PC-3 (cell line): Measurements from ENCODE around the gene DLGAP4. TPM values are rescaled to one million over a fixed set of nuclear protein-coding genes. Genes with fewer than 3 reads are reported as not detected.
A peak's percentile ranks its signal among the peaks of the same experiment; 100 is the strongest.

ENCODE experiments used
- ATAC-seq: fragments of 200-7000 bp; cut with Tn5 transposase; 2 replicates; pipeline ENCODE4 v1.9.1; 2020; ENCODE audit warnings: mild to moderate bottlenecking, moderate library complexity
- BruUV-seq: library from RNA; stranded (reverse); fragments of 400-500 nt; replicated peaks from 2 replicates; lab custom pipeline; 2021; lab: Mats Ljungman, UMichigan
- CTCF ChIA-PET: fragments of 300-600 bp; sonication (Branson Sonifier 250); formaldehyde crosslinking; loops from one replicate; lab custom pipeline; 2022; ENCODE audit warnings: antibody characterized with exemption; lab: Charles Lee
- POLR2A ChIA-PET: fragments of 300-600 bp; sonication (Branson Sonifier 250); formaldehyde crosslinking; loops from one replicate; lab custom pipeline; 2022; ENCODE audit warnings: antibody characterized with exemption; ENCODE audit not compliant: unreplicated experiment; lab: Charles Lee
- DNase-seq: peaks from one replicate; pipeline ENCODE4 v3.0.0-alpha.2; 2015
- H2AFZ ChIP-seq: fragments of 300-600 bp; sonication (generic); 2 replicates; pipeline ENCODE4 v1.6.0; 2016; ENCODE audit warnings: antibody characterized with exemption, low read length
- H3F3A ChIP-seq: fragments of 300-600 bp; sonication (generic); one replicate; pipeline ENCODE4 v1.6.0; 2017; ENCODE audit warnings: antibody characterized with exemption, low read length, control low read depth, mild to moderate bottlenecking; ENCODE audit not compliant: unreplicated experiment
- H3K27ac ChIP-seq: fragments of 300-600 bp; sonication (generic); 2 replicates; pipeline ENCODE4 v1.5.1; 2016; ENCODE audit warnings: mild to moderate bottlenecking, low read length
- H3K27me3 ChIP-seq: fragments of 300-600 bp; sonication (generic); 2 replicates; pipeline ENCODE4 v1.6.1; 2016; ENCODE audit warnings: low read length, mixed read lengths
- H3K36me3 ChIP-seq: fragments of 300-600 bp; sonication (generic); 2 replicates; pipeline ENCODE4 v1.6.1; 2016; ENCODE audit warnings: low read depth, mixed run types, low read length, mixed read lengths
- H3K4me1 ChIP-seq: fragments of 300-600 bp; sonication (generic); 2 replicates; pipeline ENCODE4 v1.5.1; 2016; ENCODE audit warnings: low read length; ENCODE audit not compliant: insufficient read depth
- H3K4me2 ChIP-seq: fragments of 300-600 bp; sonication (generic); 2 replicates; pipeline ENCODE4 v1.6.0; 2016; ENCODE audit warnings: low read length
- H3K4me3 ChIP-seq: fragments of 300-600 bp; sonication (generic); 2 replicates; pipeline ENCODE4 v1.5.1; 2016; ENCODE audit warnings: mild to moderate bottlenecking, low read length, mixed read lengths
- H3K79me2 ChIP-seq: fragments of 300-600 bp; sonication (generic); 2 replicates; pipeline ENCODE4 v1.6.1; 2017; ENCODE audit warnings: low read length, mixed read lengths
- H3K9ac ChIP-seq: fragments of 300-600 bp; sonication (generic); 2 replicates; pipeline ENCODE4 v1.6.0; 2016; ENCODE audit warnings: mild to moderate bottlenecking, low read length
- H3K9me2 ChIP-seq: fragments of 300-600 bp; sonication (generic); replicated peaks from 2 replicates; pipeline ENCODE4 v1.6.1; 2016; ENCODE audit warnings: mixed run types, low read length, mixed read lengths
- H3K9me3 ChIP-seq: fragments of 300-600 bp; sonication (generic); 2 replicates; pipeline ENCODE4 v1.6.1; 2016; ENCODE audit warnings: low read length, mixed read lengths
- H4K20me1 ChIP-seq: fragments of 300-600 bp; sonication (generic); 2 replicates; pipeline ENCODE4 v1.6.1; 2016; ENCODE audit warnings: low read length, mixed read lengths
- EZH2 ChIP-seq: fragments of 300-600 bp; sonication (generic); IDR thresholded peaks from one replicate; pipeline ENCODE4 v1.6.1; 2017; ENCODE audit warnings: antibody characterized with exemption, mild to moderate bottlenecking, low read length; ENCODE audit not compliant: unreplicated experiment
- EZH2phosphoT487 ChIP-seq: fragments of 300-600 bp; sonication (generic); IDR thresholded peaks from 2 replicates; pipeline ENCODE4 v1.6.1; 2018; ENCODE audit warnings: mild to moderate bottlenecking, antibody characterized with exemption, low read length, borderline replicate concordance
- intact Hi-C: fragments of 100-400 bp; cut with micrococcal nuclease; formaldehyde crosslinking; loops from 2 replicates; pipeline ENCODE4 v1.9.0; 2023
- total RNA-seq: library from RNA; depleted of rRNA; stranded (reverse); fragments of >200 nt; gene quantifications from 2 replicates; pipeline ENCODE4 v1.2.3, GENCODE V29; 2014
- TF ChIP-seq, protein P1 (sequence below): fragments of 300-600 bp; sonication (generic); conservative IDR thresholded peaks from 2 replicates; pipeline ENCODE4 v1.5.1; 2017; ENCODE audit warnings: antibody characterized with exemption, low read depth, mild to moderate bottlenecking, low read length

The DLGAP4 gene
- total RNA-seq, 1 experiment from 2014 or later, result 21.0 TPM

GRCh38 chr20:36330091-36330490 is 24.0 kb downstream of the DLGAP4 start:
- BruUV-seq, result no TSS peak
- no peaks in the 10 kb centered on the region for H3K9me2 ChIP-seq
- no peak overlapping the region for H3K4me3 ChIP-seq
- TF ChIP-seq EZH2phosphoT487, result no peak
- TF ChIP-seq, protein P1, sequence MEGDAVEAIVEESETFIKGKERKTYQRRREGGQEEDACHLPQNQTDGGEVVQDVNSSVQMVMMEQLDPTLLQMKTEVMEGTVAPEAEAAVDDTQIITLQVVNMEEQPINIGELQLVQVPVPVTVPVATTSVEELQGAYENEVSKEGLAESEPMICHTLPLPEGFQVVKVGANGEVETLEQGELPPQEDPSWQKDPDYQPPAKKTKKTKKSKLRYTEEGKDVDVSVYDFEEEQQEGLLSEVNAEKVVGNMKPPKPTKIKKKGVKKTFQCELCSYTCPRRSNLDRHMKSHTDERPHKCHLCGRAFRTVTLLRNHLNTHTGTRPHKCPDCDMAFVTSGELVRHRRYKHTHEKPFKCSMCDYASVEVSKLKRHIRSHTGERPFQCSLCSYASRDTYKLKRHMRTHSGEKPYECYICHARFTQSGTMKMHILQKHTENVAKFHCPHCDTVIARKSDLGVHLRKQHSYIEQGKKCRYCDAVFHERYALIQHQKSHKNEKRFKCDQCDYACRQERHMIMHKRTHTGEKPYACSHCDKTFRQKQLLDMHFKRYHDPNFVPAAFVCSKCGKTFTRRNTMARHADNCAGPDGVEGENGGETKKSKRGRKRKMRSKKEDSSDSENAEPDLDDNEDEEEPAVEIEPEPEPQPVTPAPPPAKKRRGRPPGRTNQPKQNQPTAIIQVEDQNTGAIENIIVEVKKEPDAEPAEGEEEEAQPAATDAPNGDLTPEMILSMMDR, result no peak
- no peak for TF ChIP-seq EZH2
- intact Hi-C loops, result no loop called here
- no peak overlapping the region for H3K27ac ChIP-seq
- no peak overlapping the region for H2AFZ ChIP-seq
- POLR2A ChIA-PET, result no interaction called here
- no peak for ATAC-seq
- CTCF ChIA-PET, result no interaction called here
- no peaks in the 10 kb centered on the region for H4K20me1 ChIP-seq
- no peaks in the 10 kb centered on the region for H3K9me3 ChIP-seq
- H3F3A ChIP-seq, result no peaks in the 10 kb centered on the region
- H3K79me2 ChIP-seq, result no peaks in the 10 kb centered on the region
- peaks cover 7% of the 10 kb centered on the region for H3K4me1 ChIP-seq
- H3K4me2 ChIP-seq, result no peak overlapping the region
- H3K27me3 ChIP-seq, result peaks cover 17% of the 10 kb centered on the region
- no peaks in the 10 kb centered on the region for H3K36me3 ChIP-seq
- no peak for DNase-seq
- H3K9ac ChIP-seq, result no peak overlapping the region

GRCh38 chr20:36331209-36331608 is 25.1 kb downstream of the DLGAP4 start:
- H3K9me2 ChIP-seq, result no peaks in the 10 kb centered on the region
- DNase-seq (no peak), ATAC-seq (no peak)
- no peaks in the 10 kb centered on the region for H3K79me2 ChIP-seq
- no peaks in the 10 kb centered on the region for H4K20me1 ChIP-seq
- CTCF ChIA-PET, result no interaction called here
- POLR2A ChIA-PET, result no interaction called here
- intact Hi-C loops, result no loop called here
- H3K9ac ChIP-seq, result no peak overlapping the region
- H3K4me1 ChIP-seq, result peaks cover 7% of the 10 kb centered on the region
- H3K9me3 ChIP-seq, result no peaks in the 10 kb centered on the region
- no peaks in the 10 kb centered on the region for H3K36me3 ChIP-seq
- peaks cover 17% of the 10 kb centered on the region for H3K27me3 ChIP-seq
- no peak overlapping the region for H3K4me3 ChIP-seq
- no peak overlapping the region for H3K4me2 ChIP-seq
- H3F3A ChIP-seq, result no peaks in the 10 kb centered on the region
- TF ChIP-seq, protein P1, result no peak
- TF ChIP-seq EZH2 (no peak), EZH2phosphoT487 (no peak)
- H2AFZ ChIP-seq, result no peak overlapping the region
- BruUV-seq, result no TSS peak
- H3K27ac ChIP-seq, result no peak overlapping the region

DNA sequence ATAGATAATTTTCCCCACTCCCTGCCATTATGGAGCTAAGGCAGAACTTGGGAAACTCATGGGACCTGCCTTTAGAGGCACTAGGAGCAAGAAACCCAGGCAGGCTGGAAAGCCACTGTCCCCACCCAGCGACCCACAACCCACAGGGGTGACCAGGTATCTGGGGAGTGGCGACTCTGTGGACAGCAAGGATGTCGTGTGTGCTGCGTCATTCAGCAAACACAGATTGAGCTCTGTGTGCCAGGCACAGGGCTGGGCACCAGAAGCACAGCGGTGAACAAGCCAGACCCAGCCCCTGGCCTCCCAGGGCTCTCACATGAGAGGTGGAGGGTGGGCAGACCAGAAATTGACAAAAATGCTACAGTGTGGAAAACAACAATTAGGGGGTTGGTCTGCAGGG is 27.7 kb downstream of the DLGAP4 start:
- Histone ChIP-seq H3K9me3 (no peaks in the 10 kb centered on the region), H3K36me3 (no peaks in the 10 kb centered on the region), H4K20me1 (no peaks in the 10 kb centered on the region), H3K4me3 (no peak overlapping the region), H3K9me2 (no peaks in the 10 kb centered on the region), H3F3A (no peaks in the 10 kb centered on the region), H3K27me3 (peaks cover 17% of the 10 kb centered on the region), H3K4me2 (no peak overlapping the region), H3K4me1 (peaks cover 7% of the 10 kb centered on the region), H2AFZ (no peak overlapping the region), H3K9ac (no peak overlapping the region), H3K27ac (no peak overlapping the region), H3K79me2 (no peaks in the 10 kb centered on the region)
- DNase-seq (peak; percentile 19), ATAC-seq (0 out of 2 replicates have a peak, but pooled peaks have one; percentile 27)
- TF ChIP-seq EZH2, result no peak
- ChIA-PET POLR2A (no interaction called here), CTCF (no interaction called here)
- intact Hi-C loops, result no loop called here
- BruUV-seq, result no TSS peak
